ENCODE measurements around the gene HECTD3. TPM values are rescaled to one million over a fixed set of nuclear protein-coding genes. Genes with fewer than 3 reads are reported as not detected.

Gene HECTD3
- total and polyA plus RNA-seq, 9 of the 15 experiments (the other 6 are each of a cell fraction or from before 2014, with no cell fraction given): 6.3 to 50.8 (median 18.9) TPM

DNA sequence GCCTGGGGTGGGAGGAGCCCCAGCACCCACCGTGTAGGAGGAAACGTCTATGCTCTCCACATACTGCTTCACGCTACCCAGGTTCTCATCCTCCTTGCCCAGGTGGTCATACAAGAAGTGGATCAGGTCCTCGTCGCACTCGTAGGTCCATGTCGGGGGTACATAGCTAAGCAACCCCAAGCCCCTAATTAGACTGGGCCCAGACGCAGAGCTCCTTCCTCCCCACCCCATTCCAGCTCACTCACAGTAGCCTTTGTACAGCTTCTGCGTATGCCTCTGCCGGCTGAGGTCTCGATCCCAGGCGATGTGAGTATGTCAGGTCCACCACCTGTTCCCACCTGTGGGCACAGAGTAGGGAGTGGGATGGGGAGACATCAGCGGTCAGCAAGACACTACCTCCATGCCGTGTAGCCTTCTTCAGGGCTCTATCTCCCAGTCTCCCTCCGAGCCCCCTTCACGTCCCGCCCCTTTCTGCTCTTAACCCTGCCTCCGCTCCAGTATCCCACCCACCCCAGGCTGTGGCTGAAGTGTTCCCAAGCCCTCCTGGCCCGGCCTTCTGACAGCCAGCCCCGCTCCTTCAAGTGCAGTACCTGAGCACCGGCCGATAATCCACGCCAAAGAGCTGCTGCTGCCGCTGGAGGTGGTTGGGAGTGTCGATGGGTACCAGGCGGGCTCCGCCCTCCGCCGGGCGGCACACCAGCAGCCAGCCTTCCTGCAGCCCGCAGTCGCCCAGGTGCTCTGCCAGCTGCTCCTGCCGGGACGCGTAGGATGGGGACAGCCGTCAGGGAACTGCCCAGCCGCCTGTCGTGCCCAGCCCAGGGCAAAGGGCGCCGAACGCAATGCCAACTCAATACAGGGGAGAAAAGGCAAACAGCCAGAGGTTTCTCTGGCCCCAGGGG lies 919 bp downstream of the HECTD3 start:
- Histone ChIP-seq H3K4me2 (ENCODE audit: insufficient read depth, low read length) (peak overlapping the region; percentile 95), H3K9me3 (replicated peaks; ENCODE audit: control insufficient read depth, insufficient read depth, low read depth, low read length) (no peaks in the 10 kb centered on the region), H3K4me3 (peak overlapping the region; percentile 86), H3K9ac (ENCODE audit: insufficient read depth in 1 of 2, low read depth in 2 of 2, low read length in 2 of 2) (peak overlapping the region; percentile 84 to 92), H3K27me3 (ENCODE audit: control insufficient read depth in 2 of 2, insufficient read depth in 2 of 2, low read length in 2 of 2) (no peaks in the 10 kb centered on the region), H3K79me2 (ENCODE audit: control insufficient read depth, insufficient read depth, low read length) (peaks cover 49% of the 10 kb centered on the region), H4K20me1 (replicated peaks; ENCODE audit: control insufficient read depth, insufficient read depth, low read length) (peaks cover 21% of the 10 kb centered on the region; the same call in 1 of the 2 replicates), H2AFZ (ENCODE audit: low read depth, low read length) (peak overlapping the region; percentile 99; the same call in 1 of the 2 replicates), H3K36me3 (ENCODE audit: control insufficient read depth, insufficient read depth, low read length) (peaks cover 71% of the 10 kb centered on the region), H3K9me1 (ENCODE audit: control insufficient read depth, insufficient read depth, low read length) (peaks cover 8% of the 10 kb centered on the region), H3K27ac (ENCODE audit: extremely low read depth, low read depth, low read length) (peak overlapping the region; percentile 85; the same call in 2 of the 3 replicates), H3K4me1 (replicated peaks in 1 of 2; ENCODE audit: control insufficient read depth in 2 of 2, insufficient read depth in 2 of 2, low read length in 2 of 2) (peaks cover 36 to 40% of the 10 kb centered on the region in 2 experiments)
- intact Hi-C loops (cut with micrococcal nuclease) (loop anchor here (5.0 to 10.0 kb wide), 4 partner anchors 83 to 565 kb away; partner anchors contain the start of gene ZSWIM5), in situ Hi-C loops (cut with MboI) (loop anchor here (5.0 kb wide), 4 partner anchors 173 to 482 kb away; partner anchors contain the start of gene TESK2)
- BruUV-seq (replicated peaks): TSS peak; percentile 40
- peak; percentile 32 to 50 (median 40) for DNase-seq (ENCODE audit: extremely low read depth in 1 of 4, low spot score in 3 of 4)
- TF ChIP-seq HNRNPL (IDR thresholded peaks at IDR 0.05; ENCODE audit: low read depth, low read length): 0 out of 2 replicates have a peak, but pooled peaks have one; percentile 12
- TF ChIP-seq, protein P1, sequence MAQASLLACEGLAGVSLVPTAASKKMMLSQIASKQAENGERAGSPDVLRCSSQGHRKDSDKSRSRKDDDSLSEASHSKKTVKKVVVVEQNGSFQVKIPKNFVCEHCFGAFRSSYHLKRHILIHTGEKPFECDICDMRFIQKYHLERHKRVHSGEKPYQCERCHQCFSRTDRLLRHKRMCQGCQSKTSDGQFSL (CRISPR knock-in tag; IDR thresholded peaks at IDR 0.05): 0 out of 2 replicates have a peak, but pooled peaks have one; percentile 43
- TF ChIP-seq, protein P1 (tag; IDR thresholded peaks at IDR 0.05): no peak
- TF ChIP-seq KDM5B (IDR thresholded peaks at IDR 0.05; ENCODE audit: insufficient replicate concordance, low read depth, low read length): no peak
- TF ChIP-seq ZNF263 (CRISPR knock-in tag; IDR thresholded peaks at IDR 0.05; ENCODE audit: borderline replicate concordance): 0 out of 2 replicates have a peak, but pooled peaks have one; percentile 18
- TF ChIP-seq THRB (CRISPR knock-in tag; conservative IDR thresholded peaks at IDR 0.05): no peak
- TF ChIP-seq, protein P2, sequence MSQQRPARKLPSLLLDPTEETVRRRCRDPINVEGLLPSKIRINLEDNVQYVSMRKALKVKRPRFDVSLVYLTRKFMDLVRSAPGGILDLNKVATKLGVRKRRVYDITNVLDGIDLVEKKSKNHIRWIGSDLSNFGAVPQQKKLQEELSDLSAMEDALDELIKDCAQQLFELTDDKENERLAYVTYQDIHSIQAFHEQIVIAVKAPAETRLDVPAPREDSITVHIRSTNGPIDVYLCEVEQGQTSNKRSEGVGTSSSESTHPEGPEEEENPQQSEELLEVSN (IDR thresholded peaks at IDR 0.05; ENCODE audit: borderline replicate concordance in 1 of 2, extremely low read depth in 1 of 2, insufficient read depth in 1 of 2, insufficient read length in 1 of 2, low read depth in 1 of 2, low read length in 1 of 2, poor library complexity in 1 of 2, severe bottlenecking in 1 of 2): peak in 1 of 2 experiments; percentile 4
- TF ChIP-seq TAF9B (IDR thresholded peaks at IDR 0.05; ENCODE audit: partially characterized antibody): no peak
- TF ChIP-seq TCFL5 (CRISPR knock-in tag; conservative IDR thresholded peaks at IDR 0.05): no peak
- no peak for TF ChIP-seq GTF2F1 (IDR thresholded peaks at IDR 0.05; ENCODE audit: low read depth, low read length)
- TF ChIP-seq ZKSCAN3 (CRISPR knock-in tag; IDR thresholded peaks at IDR 0.05): no peak
- 0 out of 2 replicates have a peak, but pooled peaks have one; percentile 39 for TF ChIP-seq FOSL1 (tag; conservative IDR thresholded peaks at IDR 0.05)
- WGBS (ENCODE audit: insufficient coverage, low coverage, missing lambda C conversion rate): 24% methylated on average over 41 of the region's 41 CpGs
- ATAC-seq: no peak
- POLR2A ChIA-PET: interaction anchor here (0.6 to 8.7 kb wide), 24 partner anchors 7 to 574 kb away, joined by 3 to 113 read pairs (median 4); partner anchors contain the start of genes BTBD19, EIF2B3, MUTYH and NASP
- CTCF ChIA-PET (ENCODE audit: low intra/inter-chr PET ratio): interaction anchor here (0.6 kb wide), 1 partner anchor 136 kb away, joined by 3 read pairs; no protein-coding TSS in a partner anchor
- no peak for FAIRE-seq
